Measurements from ENCODE around the gene PPP1R13B. TPM values are rescaled to one million over a fixed set of nuclear protein-coding genes. Genes with fewer than 3 reads are reported as not detected.

Gene PPP1R13B
- polyA plus RNA-seq, 1 of the 3 experiments (the other 2 are of a cell fraction): 5.7 TPM

GRCh38 chr14:103686831-103687485 lies 160.4 kb downstream of the PPP1R13B start:
- H4K20me1 ChIP-seq (ENCODE audit: insufficient read depth): 0 out of 2 replicates have a peak, but pooled peaks cover 4% of the 10 kb centered on the region
- H3K36me3 ChIP-seq (replicated peaks in 1 of 2; ENCODE audit: control insufficient read depth in 1 of 2, insufficient read depth in 2 of 2, low read length in 1 of 2): peaks cover 62 to 66% of the 10 kb centered on the region in 2 experiments
- H3K4me2 ChIP-seq: no peak overlapping the region
- peaks cover 69% of the 10 kb centered on the region; the same call in 1 of the 2 replicates for H3K79me2 ChIP-seq (ENCODE audit: insufficient read depth)
- CTCF ChIA-PET: interaction anchor here (1.1 to 2.2 kb wide), 2 partner anchors 7 to 12 kb away, joined by 4 to 6 read pairs; no protein-coding TSS in a partner anchor
- H3K9me3 ChIP-seq: no peaks in the 10 kb centered on the region
- no peak overlapping the region for H3K4me3 ChIP-seq (ENCODE audit: low read depth in 2 of 2, low read length in 1 of 2)
- H3K9me2 ChIP-seq: no peaks in the 10 kb centered on the region
- H2AFZ ChIP-seq (ENCODE audit: low read depth): no peak overlapping the region
- no peaks in the 10 kb centered on the region for H3K4me1 ChIP-seq (ENCODE audit: control insufficient read depth in 1 of 2, insufficient read depth in 2 of 2, low read depth in 1 of 2, low read length in 1 of 2)
- H3K27ac ChIP-seq (ENCODE audit: low read depth in 2 of 2, low read length in 1 of 2): no peak overlapping the region
- H3K27me3 ChIP-seq (ENCODE audit: insufficient read depth): no peaks in the 10 kb centered on the region
- peaks cover 20% of the 10 kb centered on the region for H3F3A ChIP-seq (replicated peaks; ENCODE audit: insufficient read depth)
- no peak overlapping the region for H3K9ac ChIP-seq
- no peak for DNase-seq
- 93% methylated on average over 19 of the region's 19 CpGs for WGBS (ENCODE audit: low lambda C conversion rate)
- POLR2A ChIA-PET: no interaction called here
- TF ChIP-seq RFX5 (IDR thresholded peaks at IDR 0.05; ENCODE audit: low read length) (no peak), RXRA (IDR thresholded peaks at IDR 0.05; ENCODE audit: borderline replicate concordance, low read depth) (no peak), CTCF (IDR thresholded peaks at IDR 0.05) (no peak), MXI1 (IDR thresholded peaks at IDR 0.05; ENCODE audit: low read depth, low read length) (no peak)

GRCh38 chr14:103685276-103686211 lies 161.8 kb downstream of the PPP1R13B start:
- CTCF ChIA-PET: no interaction called here
- peaks cover 71% of the 10 kb centered on the region; the same call in 1 of the 2 replicates for H3K79me2 ChIP-seq (ENCODE audit: insufficient read depth)
- no peaks in the 10 kb centered on the region for H4K20me1 ChIP-seq (ENCODE audit: insufficient read depth)
- H2AFZ ChIP-seq (ENCODE audit: low read depth): no peak overlapping the region
- H3K4me3 ChIP-seq (ENCODE audit: low read depth in 2 of 2, low read length in 1 of 2): no peak overlapping the region
- TF ChIP-seq POLR2AphosphoS5 (IDR thresholded peaks at IDR 0.05; ENCODE audit: low read depth, low read length): no peak
- POLR2A ChIA-PET: no interaction called here
- H3K36me3 ChIP-seq (replicated peaks in 1 of 2; ENCODE audit: control insufficient read depth in 1 of 2, insufficient read depth in 2 of 2, low read length in 1 of 2): peaks cover 71% of the 10 kb centered on the region in 2 experiments
- 95% methylated on average over 23 of the region's 23 CpGs for WGBS (ENCODE audit: low lambda C conversion rate)
- H3K4me2 ChIP-seq: no peak overlapping the region
- no peaks in the 10 kb centered on the region for H3K4me1 ChIP-seq (ENCODE audit: control insufficient read depth in 1 of 2, insufficient read depth in 2 of 2, low read depth in 1 of 2, low read length in 1 of 2)
- no peak overlapping the region for H3K9ac ChIP-seq
- H3K27me3 ChIP-seq (ENCODE audit: insufficient read depth): no peaks in the 10 kb centered on the region
- H3F3A ChIP-seq (replicated peaks; ENCODE audit: insufficient read depth): peaks cover 19% of the 10 kb centered on the region
- H3K9me2 ChIP-seq: no peaks in the 10 kb centered on the region
- H3K27ac ChIP-seq (ENCODE audit: low read depth in 2 of 2, low read length in 1 of 2): no peak overlapping the region; a peak in 1 of 4 replicates
- no peak for DNase-seq
- no peaks in the 10 kb centered on the region for H3K9me3 ChIP-seq

GRCh38 chr14:103684871-103685270 lies 162.5 kb downstream of the PPP1R13B start:
- Histone ChIP-seq H2AFZ (ENCODE audit: low read depth) (no peak overlapping the region), H3K9me2 (no peaks in the 10 kb centered on the region), H3F3A (replicated peaks; ENCODE audit: insufficient read depth) (peaks cover 14% of the 10 kb centered on the region), H3K4me1 (ENCODE audit: control insufficient read depth in 1 of 2, insufficient read depth in 2 of 2, low read depth in 1 of 2, low read length in 1 of 2) (no peaks in the 10 kb centered on the region), H3K9me3 (no peaks in the 10 kb centered on the region), H3K4me2 (no peak overlapping the region), H3K9ac (no peak overlapping the region), H3K27me3 (ENCODE audit: insufficient read depth) (no peaks in the 10 kb centered on the region), H3K27ac (ENCODE audit: low read depth in 2 of 2, low read length in 1 of 2) (no peak overlapping the region), H3K4me3 (ENCODE audit: low read depth in 2 of 2, low read length in 1 of 2) (no peak overlapping the region), H3K36me3 (replicated peaks in 1 of 2; ENCODE audit: control insufficient read depth in 1 of 2, insufficient read depth in 2 of 2, low read length in 1 of 2) (peaks cover 74 to 77% of the 10 kb centered on the region in 2 experiments), H3K79me2 (ENCODE audit: insufficient read depth) (peaks cover 72% of the 10 kb centered on the region), H4K20me1 (ENCODE audit: insufficient read depth) (no peaks in the 10 kb centered on the region)
- 93% methylated on average over 15 of the region's 15 CpGs for WGBS (ENCODE audit: low lambda C conversion rate)
- DNase-seq: no peak
- ChIA-PET CTCF (interaction anchor here (0.9 kb wide), 1 partner anchor 11 kb away, joined by 3 read pairs; no protein-coding TSS in a partner anchor), POLR2A (no interaction called here)
- TF ChIP-seq POLR2AphosphoS5 (IDR thresholded peaks at IDR 0.05; ENCODE audit: low read depth, low read length) (no peak), USF1 (IDR thresholded peaks at IDR 0.05; ENCODE audit: borderline replicate concordance, low read depth) (no peak), YY1 (IDR thresholded peaks at IDR 0.05; ENCODE audit: low read depth) (no peak)
